Fibroblast of upper back skin (primary cell): ENCODE measurements around the gene ITPR2.

Experiments used
- DNase-seq: peaks from one replicate; pipeline ENCODE4 v3.0.0-alpha.2; 2013

The ITPR2 gene

DNA sequence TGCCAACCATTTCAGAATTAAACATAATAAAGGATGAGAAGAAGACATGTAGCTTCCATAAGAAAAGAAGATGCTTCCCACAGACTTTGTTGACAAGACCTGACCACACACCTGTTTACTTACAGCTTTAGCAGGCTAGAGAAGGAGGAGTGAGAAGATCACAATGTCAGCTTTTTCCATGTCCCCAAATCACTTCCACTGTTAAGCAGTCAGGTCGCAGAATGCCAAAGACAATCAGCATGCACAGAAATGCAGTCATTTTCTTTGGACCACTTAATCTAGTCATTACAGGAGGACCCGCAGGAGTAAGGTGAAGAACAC lies 322.7 kb downstream of the ITPR2 start:
- DNase-seq, result no peak

DNA sequence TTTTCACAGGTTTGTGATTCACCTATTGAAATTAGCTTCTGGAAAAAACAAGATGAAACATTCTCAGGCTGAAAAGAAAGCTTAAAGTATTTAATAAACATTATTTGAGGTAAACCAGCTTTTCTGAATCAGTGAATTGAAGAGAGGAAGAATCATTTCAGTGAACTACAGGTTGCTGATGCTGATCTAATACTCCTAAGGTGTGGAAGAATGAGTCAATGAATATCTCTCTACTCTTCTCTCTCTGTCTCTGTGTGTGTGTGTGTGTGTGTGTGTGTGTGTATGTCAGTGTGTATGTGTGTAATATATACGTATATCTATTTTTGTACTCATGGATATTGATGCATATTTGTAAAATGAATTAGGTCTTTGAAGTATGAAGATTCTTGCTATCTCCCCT lies 325.4 kb downstream of the ITPR2 start:
- DNase-seq, result no peak

GRCh38 chr12:26499979-26500640 lies 332.9 kb downstream of the ITPR2 start:
- no peak for DNase-seq

DNA sequence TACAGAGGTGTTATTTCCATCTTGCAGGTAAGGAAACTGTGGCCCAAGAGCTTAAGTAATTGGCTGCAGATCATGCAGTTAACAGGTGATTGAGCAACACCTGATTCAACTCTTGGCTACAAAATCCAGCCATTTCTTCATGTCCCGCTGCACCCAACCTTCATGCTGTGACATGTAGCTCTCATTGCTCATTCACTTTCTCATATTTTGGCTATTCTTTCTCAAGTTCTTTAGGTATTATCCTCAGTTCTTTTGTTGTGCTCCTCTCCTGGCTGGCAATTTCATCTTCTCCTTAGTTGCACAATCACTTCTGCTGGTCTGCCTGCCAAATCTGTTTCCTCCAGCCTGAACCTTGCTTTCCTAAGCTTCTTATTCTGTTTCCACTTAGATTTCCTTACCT lies 336.8 kb downstream of the ITPR2 start:
- no peak for DNase-seq

DNA sequence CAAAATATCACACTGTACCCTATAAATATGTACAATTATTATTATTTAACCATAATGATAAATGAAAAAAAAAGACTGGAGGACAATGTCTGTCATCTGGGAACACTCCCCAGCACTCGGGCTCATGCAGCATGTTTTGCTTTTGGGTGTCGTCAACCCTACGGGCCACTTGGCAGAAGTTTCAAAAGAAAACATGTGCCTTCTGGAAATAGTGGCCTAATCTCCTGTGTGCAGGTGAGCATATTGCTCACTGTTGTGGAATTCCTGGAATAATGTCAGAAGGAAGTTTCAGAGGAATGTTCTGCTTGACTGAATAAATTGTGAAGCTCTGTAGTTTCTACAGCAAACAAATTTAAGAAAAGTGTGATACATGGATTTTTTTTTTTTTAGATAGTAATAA lies 339.3 kb downstream of the ITPR2 start:
- DNase-seq, result no peak

- no peak for DNase-seq
Observed at GRCh38 chr12:26492406-26492805, 340.6 kb downstream of the ITPR2 start.

DNA sequence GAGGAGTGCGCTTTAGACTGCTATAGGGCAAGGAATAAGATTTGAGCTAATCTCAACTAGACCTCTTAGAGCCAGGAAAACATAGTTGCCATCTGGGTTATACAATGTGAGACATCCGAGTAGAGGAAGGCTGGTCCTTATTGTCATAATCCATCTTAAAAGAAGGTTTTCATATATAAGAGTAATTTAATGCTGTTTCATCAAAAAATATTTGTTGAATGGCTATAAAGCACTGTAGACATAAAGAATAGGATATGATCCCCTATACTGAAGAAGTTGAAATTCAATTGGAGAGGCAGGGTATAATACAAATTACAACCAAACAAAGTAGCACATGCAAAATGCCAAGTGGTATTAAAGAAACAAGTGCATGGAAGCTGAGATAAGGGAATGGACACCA lies 343.1 kb downstream of the ITPR2 start:
- no peak for DNase-seq

DNA sequence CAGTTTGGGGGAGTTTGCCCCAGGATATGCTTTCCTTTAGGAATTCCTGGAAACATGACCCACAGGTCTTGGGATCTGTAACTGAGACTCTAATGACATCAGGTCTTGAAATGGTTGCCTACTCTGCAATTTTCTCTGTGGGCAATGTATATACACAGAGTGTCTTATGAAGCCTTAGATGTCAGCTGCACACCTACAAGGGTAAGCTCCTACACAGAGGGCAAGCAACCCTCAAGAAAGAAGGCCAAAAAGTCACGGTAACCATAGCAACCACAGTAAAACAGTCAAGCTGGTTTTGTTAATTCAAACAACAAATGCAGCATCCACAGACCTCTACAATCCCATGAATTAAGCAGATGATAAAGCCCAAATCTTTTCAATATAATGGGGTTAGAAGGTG lies 344.6 kb downstream of the ITPR2 start:
- DNase-seq, result no peak

GRCh38 chr12:26473291-26473690 lies 359.7 kb downstream of the ITPR2 start:
- DNase-seq, result no peak

DNA sequence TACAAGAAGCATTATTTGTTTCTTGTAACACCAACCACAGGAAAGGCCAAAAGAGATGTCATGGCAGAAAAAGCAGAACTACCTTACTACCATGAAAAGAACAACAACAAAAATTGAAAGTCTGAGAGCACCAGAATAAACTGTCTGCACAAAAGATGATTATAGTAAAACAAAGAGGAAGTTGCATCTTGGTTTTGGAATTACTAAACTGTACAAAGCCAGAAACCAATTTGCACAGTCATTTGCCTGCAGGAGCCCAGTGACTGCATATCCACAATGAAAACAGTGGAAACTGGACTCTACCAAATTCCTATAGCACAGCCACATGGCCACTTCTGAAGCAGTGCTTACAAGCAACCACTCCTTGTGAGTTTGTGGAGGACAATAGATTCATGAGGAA lies 361.4 kb downstream of the ITPR2 start:
- peak; percentile 34 for DNase-seq

GRCh38 chr12:26469421-26470180 lies 363.4 kb downstream of the ITPR2 start:
- DNase-seq, result no peak

DNA sequence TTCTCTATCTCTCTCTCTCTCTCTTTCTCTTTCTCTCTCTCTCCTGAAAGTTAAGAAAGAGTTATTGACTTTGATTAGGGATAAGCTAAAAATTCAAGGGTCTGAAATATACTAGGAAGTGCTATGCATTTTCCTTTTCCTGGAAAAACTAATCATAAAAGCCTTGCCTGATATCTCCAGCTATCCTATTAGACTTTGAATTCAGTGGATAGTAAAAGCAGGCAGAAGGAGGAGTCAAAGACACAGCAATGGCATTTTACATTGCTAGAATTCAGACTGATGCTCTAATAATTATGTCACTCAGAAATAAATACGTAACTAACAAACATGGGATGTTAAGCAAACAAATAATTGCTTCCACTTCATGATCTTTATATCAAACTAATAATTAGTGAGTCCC lies 365.6 kb downstream of the ITPR2 start:
- no peak for DNase-seq

GRCh38 chr12:26466726-26467125 lies 366.3 kb downstream of the ITPR2 start:
- DNase-seq, result no peak

DNA sequence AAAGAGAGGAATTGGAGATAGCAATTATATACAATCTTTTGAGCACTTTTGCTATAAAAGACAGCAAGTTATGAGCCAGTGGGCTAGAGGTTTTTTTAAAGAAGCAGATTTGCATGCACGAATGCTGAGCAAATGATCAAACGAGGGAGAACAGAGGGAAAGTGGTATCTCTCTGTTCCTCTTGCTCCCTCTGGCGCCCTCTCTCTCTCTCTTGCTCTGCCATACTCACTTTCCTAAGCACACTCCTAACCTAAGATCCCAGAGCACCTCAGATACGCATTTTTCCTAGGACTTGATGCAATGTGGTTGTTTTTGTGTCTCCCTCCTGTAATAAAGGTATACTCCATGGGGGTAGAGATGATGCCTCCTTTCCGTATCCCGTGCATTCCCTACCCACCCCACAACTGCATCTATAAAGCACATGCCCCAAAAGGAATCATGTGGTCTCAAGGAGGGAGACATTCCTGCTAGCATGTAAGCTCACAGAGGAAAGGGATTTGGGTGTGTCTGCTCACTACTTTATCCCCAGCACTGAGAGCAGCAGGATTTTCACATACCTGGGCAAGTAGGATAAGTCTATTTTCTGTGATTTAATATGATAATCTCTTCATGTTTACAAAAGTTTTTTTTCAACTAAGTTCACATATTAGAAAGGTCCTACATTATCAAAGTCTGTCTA lies 367.4 kb downstream of the ITPR2 start:
- peak; percentile 6 for DNase-seq

- no peak for DNase-seq
Observed at GRCh38 chr12:26461776-26462175, 371.2 kb downstream of the ITPR2 start.

DNA sequence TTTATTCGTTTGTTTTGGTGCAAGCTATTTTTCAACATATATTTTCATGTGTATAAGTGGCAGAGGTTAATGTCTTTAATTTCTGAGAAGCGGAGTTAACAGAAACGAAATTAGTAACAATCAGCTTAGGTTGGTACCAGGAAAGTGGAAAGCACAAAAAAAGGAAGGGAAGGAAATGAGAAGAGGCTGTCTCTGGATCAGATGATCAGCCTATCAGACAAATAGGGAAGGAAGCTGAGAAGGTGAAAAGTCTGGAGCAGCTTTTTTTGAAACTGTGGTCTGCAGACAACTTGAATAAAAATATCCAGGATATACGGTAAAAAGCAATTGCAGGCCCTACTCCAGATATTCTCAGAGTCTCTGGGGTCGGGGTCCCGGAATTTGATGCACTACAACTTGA lies 372.6 kb downstream of the ITPR2 start:
- no peak for DNase-seq

DNA sequence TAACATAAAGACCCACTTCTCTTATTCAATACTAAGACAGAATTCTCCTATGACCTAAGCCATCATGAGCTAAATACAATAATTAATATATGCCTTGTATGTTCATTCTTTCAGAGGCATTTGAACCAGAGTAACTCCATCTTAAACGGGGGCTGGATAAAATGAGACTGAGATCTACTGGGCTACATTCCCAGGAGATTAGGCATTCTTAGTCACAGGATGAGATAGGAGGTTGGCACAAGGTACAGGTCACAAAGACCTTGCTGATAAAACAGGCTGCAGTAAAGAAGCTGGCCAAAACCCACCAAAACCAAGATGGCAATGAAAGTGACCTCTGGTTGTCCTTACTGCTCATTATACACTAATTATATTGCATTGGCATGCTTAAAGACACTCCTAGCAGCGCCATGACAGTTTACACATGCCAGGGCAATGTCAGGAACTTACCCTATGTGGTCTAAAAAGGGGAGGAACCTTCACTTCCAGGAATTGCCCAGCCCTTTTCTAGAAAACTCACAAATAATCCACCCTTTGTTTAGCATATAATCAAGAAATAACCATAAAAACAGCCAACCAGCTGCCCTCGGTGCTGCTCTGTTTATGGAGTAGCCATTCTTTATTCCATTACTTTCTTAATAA lies 376.9 kb downstream of the ITPR2 start:
- DNase-seq, result no peak

DNA sequence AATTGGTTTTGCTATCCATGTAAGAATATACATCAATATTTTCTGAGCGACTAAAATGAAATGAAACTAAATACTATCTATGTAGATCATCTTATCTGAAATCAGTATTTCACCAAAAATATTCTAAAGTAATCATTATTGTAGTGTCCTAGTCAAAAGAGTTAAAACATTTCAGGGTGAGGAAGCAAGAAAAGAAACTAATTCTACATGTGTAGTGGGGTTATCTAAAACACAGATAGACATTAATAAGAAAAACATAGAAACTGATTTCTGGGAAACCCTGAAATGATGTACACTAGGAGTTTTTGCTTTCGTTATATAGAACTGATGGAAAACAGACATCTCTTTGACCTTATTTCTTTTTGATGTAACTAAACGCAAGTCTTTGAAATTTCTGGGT lies 379.7 kb downstream of the ITPR2 start:
- no peak for DNase-seq

DNA sequence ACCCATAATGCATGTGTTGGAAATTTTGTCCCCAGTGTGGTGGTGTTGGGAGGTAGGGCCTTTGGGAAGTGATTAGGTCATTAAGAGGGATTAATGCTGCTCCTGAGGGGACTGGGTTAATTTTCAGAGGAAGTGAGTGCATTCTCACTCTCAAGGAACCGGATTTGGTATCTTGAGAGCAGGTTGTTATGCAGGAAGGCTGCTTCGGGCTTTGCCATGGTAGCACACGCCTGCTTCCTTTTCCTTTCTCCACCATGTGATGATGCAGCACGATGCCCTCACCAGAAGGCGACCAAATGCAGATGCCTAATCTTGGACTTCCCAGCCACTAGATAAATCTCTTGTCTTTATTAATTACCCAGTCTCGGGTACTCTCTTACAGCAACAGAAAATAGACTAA lies 380.5 kb downstream of the ITPR2 start:
- DNase-seq, result no peak

DNA sequence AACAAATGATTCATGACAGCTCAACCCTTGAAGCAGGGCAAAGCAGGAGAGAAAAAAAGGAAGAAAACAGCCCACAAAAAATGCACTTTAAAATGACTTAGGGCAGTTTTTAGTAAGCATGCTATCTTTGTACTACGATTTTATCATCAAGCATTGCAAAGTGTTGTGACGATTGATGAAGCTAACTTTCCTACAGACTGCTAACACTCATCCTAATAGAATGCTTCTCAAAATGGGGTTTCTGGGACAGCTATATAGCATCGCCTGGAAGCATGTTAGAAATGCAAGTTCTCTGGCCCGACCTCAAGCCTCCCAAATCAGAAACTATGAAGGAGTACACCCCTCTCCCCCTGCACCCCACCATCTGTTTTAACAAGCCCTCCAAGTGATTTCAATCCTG lies 381.2 kb downstream of the ITPR2 start:
- DNase-seq, result peak; percentile 3

DNA sequence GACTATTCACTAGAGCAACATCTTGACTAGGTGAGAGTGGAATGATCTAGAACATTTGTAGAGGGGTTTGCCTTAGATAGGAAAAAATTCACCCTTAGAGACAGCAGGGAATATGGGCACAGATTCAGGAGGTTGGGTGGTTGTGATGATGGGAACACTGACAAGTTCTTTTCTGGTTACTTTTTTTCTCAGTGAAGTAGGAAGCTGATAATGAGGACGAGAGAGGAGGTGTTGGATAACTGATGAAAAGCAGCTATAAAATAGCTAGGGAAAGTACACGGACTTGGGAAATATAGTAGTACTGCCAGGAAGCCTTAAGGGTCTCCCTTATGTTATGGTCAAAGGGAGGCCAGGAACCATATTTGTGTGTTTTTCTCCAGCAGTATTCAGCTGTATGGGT lies 387.1 kb downstream of the ITPR2 start:
- no peak for DNase-seq

- no peak for DNase-seq
Observed at GRCh38 chr12:26443309-26443708, 389.7 kb downstream of the ITPR2 start.

DNA sequence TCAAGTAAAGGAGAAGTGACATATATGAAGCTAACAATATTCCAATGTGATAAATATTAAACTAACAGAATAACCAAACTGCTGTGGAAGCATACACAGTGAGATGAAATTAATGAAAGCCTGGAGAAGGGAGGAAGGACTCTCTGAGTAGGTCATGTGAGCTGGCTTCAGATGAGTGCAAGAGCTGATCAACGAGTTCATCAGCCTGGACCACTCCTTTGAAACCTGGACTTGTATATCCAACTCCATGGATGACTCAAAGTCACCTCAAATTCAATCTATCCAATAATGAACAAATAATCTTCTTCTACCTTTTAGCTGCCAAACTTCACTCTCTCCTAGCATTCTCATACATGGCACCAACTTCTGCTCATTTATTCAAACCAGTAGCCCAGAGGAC lies 391.6 kb downstream of the ITPR2 start:
- DNase-seq, result no peak

GRCh38 chr12:26435069-26435404 lies 398.0 kb downstream of the ITPR2 start:
- DNase-seq, result no peak
